Measurements from ENCODE around the gene KPNA6. TPM values are rescaled to one million over a fixed set of nuclear protein-coding genes. Genes with fewer than 3 reads are reported as not detected.
"Not testable (repeated sequence)": the region's sequence is repeated elsewhere in the genome, so short reads cannot be mapped to it uniquely, and the experiment has no call there.

Gene KPNA6
- total RNA-seq, 2 donors from 2014 or later, result 95.4 to 119 TPM

DNA sequence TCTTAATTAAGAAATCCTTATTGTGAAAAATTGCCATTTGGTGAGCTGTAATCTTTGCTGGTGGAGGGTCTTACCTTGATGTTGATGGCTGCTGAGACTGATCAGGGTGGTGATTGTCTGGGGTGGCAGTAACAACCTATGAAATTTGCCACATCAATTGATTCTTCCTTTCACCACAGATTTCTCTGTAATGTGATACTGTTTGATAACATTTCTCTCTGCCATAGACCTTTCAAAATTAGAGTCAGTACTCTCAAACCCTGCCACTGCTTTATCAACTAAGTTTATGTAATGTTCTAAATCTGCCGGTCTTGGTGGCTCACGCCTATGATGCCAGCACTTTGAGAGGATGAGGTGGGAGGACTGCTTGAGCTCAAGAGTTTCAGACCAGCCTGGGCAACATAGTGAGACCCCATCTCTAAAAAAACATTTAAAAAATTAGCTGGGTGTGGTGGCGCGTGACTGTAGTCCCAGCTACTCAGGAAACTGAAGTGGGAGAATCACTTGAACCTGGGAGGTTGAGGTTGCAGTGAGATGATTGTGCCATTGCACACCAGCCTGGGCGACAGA lies 5.0 kb downstream of the KPNA6 start:
- Histone ChIP-seq H3K36me3 (ENCODE audit: control insufficient read depth, insufficient read depth, low read length) (peaks cover 18% of the 10 kb centered on the region), H3K27me3 (ENCODE audit: control insufficient read depth, insufficient read depth, low read length, poor library complexity, severe bottlenecking) (no peaks in the 10 kb centered on the region), H3K9ac (ENCODE audit: extremely low read depth, low read length, poor library complexity, severe bottlenecking) (no peak overlapping the region), H3K9me3 (ENCODE audit: control insufficient read depth, low read length) (no peaks in the 10 kb centered on the region), H3K4me1 (ENCODE audit: control insufficient read depth, insufficient read depth, low read length) (no peaks in the 10 kb centered on the region), H3K4me3 (ENCODE audit: low read length) (no peak overlapping the region), H3K27ac (ENCODE audit: low read depth, low read length) (no peak overlapping the region)
- no peaks in the 10 kb centered on the region for H3K9me3 Mint-ChIP-seq
- peaks cover 21% of the 10 kb centered on the region for H3K36me3 Mint-ChIP-seq (ENCODE audit: low read depth)
- H3K4me3 Mint-ChIP-seq, result no peak overlapping the region
- H3K27me3 Mint-ChIP-seq (ENCODE audit: insufficient read depth), result no peaks in the 10 kb centered on the region
- H3K27ac Mint-ChIP-seq, result no peak overlapping the region
- 94% methylated on average over 4 to 5 of the region's 5 CpGs for WGBS, 2 experiments (ENCODE audit: insufficient coverage in 1 of 2, insufficient read length in 1 of 2)
- TF ChIP-seq CTCF (conservative IDR thresholded peaks at IDR 0.05), result no peak
- H3K4me1 Mint-ChIP-seq, result peaks cover 5% of the 10 kb centered on the region
- no peak for DNase-seq

DNA sequence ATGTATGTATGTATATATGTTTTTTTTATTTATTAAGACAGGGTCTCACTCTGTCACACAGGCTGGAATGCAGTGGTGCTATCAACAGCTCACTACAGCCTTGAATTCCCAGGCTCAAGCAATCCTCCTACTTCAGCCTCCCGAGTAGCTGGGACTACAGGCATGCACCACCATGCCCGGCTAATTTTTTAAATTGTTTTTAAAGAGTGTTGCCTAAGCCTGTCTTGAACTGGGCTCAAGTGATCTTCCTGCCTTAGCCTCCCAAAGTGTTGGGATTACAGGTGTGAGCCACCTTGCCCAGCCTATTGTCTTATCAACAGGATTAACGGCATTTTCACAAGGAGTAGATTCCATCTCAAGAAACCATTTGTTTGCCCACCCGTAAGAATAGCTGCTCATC lies 5.6 kb downstream of the KPNA6 start:
- 83 to 93% methylated on average over 3 to 4 of the region's 4 CpGs for WGBS, 2 experiments (ENCODE audit: insufficient coverage in 1 of 2, insufficient read length in 1 of 2)
- H3K4me1 ChIP-seq (ENCODE audit: control insufficient read depth, insufficient read depth, low read length); H3K9me3 ChIP-seq (ENCODE audit: control insufficient read depth, low read length); H3K4me1 Mint-ChIP-seq; H3K27me3 Mint-ChIP-seq (ENCODE audit: insufficient read depth); H3K27ac Mint-ChIP-seq; H3K4me3 Mint-ChIP-seq; DNase-seq; H3K4me3 ChIP-seq (ENCODE audit: low read length); H3K27ac ChIP-seq (ENCODE audit: low read depth, low read length); H3K9me3 Mint-ChIP-seq; H3K27me3 ChIP-seq (ENCODE audit: control insufficient read depth, insufficient read depth, low read length, poor library complexity, severe bottlenecking); H3K9ac ChIP-seq (ENCODE audit: extremely low read depth, low read length, poor library complexity, severe bottlenecking): not testable (repeated sequence)
- peaks cover 18% of the 10 kb centered on the region for H3K36me3 ChIP-seq (ENCODE audit: control insufficient read depth, insufficient read depth, low read length)
- peaks cover 21% of the 10 kb centered on the region for H3K36me3 Mint-ChIP-seq (ENCODE audit: low read depth)

GRCh38 chr1:32114420-32114819 lies 6.6 kb downstream of the KPNA6 start:
- TF ChIP-seq CTCF (conservative IDR thresholded peaks at IDR 0.05), result no peak
- Histone ChIP-seq H3K36me3 (ENCODE audit: control insufficient read depth, insufficient read depth, low read length) (peaks cover 18% of the 10 kb centered on the region), H3K9me3 (ENCODE audit: control insufficient read depth, low read length) (no peaks in the 10 kb centered on the region), H3K27me3 (ENCODE audit: control insufficient read depth, insufficient read depth, low read length, poor library complexity, severe bottlenecking) (no peaks in the 10 kb centered on the region), H3K9ac (ENCODE audit: extremely low read depth, low read length, poor library complexity, severe bottlenecking) (no peak overlapping the region), H3K4me1 (ENCODE audit: control insufficient read depth, insufficient read depth, low read length) (no peaks in the 10 kb centered on the region), H3K27ac (ENCODE audit: low read depth, low read length) (no peak overlapping the region), H3K4me3 (ENCODE audit: low read length) (no peak overlapping the region)
- DNase-seq, result no peak
- H3K4me1 Mint-ChIP-seq, result peaks cover 5% of the 10 kb centered on the region
- H3K4me3 Mint-ChIP-seq, result no peak overlapping the region
- peaks cover 19% of the 10 kb centered on the region for H3K36me3 Mint-ChIP-seq (ENCODE audit: low read depth)
- H3K27me3 Mint-ChIP-seq (ENCODE audit: insufficient read depth), result no peaks in the 10 kb centered on the region
- no peaks in the 10 kb centered on the region for H3K9me3 Mint-ChIP-seq
- no peak overlapping the region for H3K27ac Mint-ChIP-seq
- 84 to 89% methylated on average over 1 of the region's 2 CpGs for WGBS, 2 experiments (ENCODE audit: insufficient coverage in 1 of 2, insufficient read length in 1 of 2)

- Mint-ChIP-seq H3K4me1 (peaks cover 2% of the 10 kb centered on the region), H3K9me3 (no peaks in the 10 kb centered on the region), H3K27me3 (ENCODE audit: insufficient read depth) (no peaks in the 10 kb centered on the region), H3K4me3 (no peak overlapping the region), H3K36me3 (ENCODE audit: low read depth) (peaks cover 17% of the 10 kb centered on the region), H3K27ac (no peak overlapping the region)
- Histone ChIP-seq H3K36me3 (ENCODE audit: control insufficient read depth, insufficient read depth, low read length) (peaks cover 18% of the 10 kb centered on the region), H3K4me1 (ENCODE audit: control insufficient read depth, insufficient read depth, low read length) (no peaks in the 10 kb centered on the region), H3K27ac (ENCODE audit: low read depth, low read length) (no peak overlapping the region), H3K27me3 (ENCODE audit: control insufficient read depth, insufficient read depth, low read length, poor library complexity, severe bottlenecking) (no peaks in the 10 kb centered on the region), H3K9ac (ENCODE audit: extremely low read depth, low read length, poor library complexity, severe bottlenecking) (no peak overlapping the region), H3K9me3 (ENCODE audit: control insufficient read depth, low read length) (no peaks in the 10 kb centered on the region), H3K4me3 (ENCODE audit: low read length) (no peak overlapping the region)
- 95 to 100% methylated on average over 5 of the region's 5 CpGs for WGBS, 2 experiments (ENCODE audit: insufficient coverage in 1 of 2, insufficient read length in 1 of 2)
- no peak for TF ChIP-seq CTCF (conservative IDR thresholded peaks at IDR 0.05)
- DNase-seq, result no peak
Measured at GRCh38 chr1:32115496-32115895, 7.6 kb downstream of the KPNA6 start.
